GM19468 (cell line): Measurements from ENCODE around the gene STX10.

Experiments used
- ATAC-seq: cut with Tn5 transposase; IDR thresholded peaks from one replicate; pipeline ENCODE4 v1.9.1; 2021; ENCODE audit warnings: mild to moderate bottlenecking, moderate library complexity, moderate number of reproducible peaks; ENCODE audit not compliant: unreplicated experiment; ENCODE audit errors: extremely low read depth

Gene STX10

DNA sequence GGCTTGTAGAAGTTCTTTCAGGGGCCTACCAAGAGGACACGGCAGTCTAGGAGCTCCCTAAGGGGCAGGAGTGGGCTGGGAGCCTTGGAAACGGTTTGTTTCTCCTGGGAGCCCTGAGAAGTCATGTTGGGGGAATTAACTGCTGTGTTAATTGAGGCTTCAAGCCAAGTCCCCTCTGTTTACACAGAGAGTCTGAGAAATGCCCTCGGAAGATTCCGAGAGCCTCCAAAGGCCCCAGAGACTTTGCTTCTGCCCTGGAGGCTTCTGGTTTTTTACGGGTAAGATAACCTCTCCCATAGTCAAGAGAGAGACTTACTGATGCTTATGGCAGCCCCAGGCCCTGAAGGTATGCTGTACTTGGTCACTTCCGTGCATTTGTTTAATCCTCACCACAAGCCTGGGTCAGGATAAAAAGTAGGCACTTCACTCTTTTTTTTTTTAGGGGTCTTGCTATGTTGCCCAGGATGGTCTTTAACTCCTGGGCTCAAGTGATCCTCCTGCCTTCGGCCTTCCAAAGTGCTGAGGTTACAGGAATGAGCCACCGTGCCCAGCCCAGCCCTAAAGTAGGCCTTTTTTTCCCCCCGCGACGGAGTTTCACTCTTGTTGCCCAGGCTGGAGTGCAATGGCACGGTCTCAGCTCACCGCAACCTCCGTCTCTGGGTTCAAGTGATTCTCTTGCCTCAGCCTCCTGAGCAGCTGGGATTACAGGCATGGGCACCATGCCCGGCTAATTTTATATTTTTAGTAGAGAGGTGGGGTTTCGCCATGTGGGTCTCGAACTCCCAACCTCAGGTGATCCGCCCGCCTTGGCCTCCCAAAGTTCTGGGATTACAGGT is 15.2 kb upstream of the STX10 start:
- no peak for ATAC-seq

DNA sequence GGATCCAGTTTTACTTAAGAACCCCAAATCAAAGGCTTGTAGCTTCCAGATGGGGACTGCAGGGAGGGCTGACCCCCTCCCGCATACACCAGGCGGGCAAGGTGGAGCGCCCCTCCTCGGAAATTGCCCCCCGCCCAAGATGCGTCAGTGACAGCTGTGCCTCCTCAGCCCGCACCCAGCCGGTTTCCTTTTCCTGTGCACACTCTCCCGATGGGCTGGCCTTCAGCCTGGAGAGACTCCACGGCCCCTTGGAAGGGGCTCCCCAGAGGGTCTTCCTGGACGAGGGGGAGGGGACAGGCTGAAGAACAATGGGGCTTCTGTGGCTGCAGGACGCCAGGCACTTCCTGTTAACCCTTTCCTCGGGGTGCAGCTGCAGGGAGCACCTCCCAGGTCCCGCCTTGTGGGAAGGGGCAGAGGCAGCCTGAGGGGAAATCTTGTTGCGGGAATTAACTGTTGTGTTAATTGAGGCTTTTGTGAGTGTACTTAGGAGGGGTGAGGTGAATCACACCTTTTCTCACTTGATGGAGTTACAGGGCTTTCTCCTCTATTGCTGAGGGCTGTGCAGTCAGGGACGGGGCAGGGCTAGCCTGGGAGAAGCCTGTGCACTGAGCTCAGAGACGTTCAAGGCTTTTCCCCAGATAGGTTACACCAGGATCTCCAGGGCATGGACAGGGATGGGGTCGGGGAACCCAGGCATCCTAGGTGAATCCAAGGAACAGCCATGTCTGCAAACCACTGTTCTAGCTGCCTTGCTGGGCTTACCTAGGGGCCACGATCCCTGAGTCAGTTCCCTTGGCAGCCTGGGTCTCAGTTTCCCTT is 14.4 kb upstream of the STX10 start:
- no peak for ATAC-seq

DNA sequence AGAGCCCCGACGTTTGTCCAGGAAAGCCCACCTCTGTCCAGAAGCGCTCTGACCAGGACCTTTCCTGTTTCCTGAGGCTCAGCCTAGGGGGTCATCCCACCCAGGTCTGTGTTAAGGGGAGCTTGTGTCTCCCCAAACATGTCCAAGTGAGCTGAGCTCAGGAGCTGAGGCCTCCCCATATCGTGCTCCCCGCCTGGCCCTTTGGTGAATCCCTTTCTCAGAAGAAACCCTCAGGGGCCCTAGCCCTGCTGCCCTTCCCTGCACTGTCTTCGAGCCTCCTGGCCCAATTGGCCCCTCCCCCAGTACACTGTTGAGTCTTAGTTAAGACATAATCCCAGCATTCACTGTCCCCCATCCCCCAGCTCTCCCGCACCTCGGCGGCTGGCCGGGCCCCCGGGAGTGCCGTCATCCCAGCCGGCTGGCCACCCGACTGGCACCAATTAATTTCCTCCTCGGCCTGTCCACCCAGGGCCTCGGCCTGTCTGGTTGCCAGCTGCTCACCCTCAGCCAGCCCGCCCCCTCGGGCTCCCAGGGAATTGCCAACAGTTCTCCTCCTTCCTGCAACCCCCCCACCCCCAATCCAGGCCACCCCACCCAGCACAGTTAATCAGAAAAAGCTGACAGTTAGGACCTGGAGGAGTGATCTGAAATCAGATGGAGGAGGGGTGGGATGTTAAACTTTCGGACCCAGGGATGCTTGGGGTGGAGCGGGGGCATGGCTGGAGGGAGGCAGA is 13.6 kb upstream of the STX10 start:
- ATAC-seq: no peak

DNA sequence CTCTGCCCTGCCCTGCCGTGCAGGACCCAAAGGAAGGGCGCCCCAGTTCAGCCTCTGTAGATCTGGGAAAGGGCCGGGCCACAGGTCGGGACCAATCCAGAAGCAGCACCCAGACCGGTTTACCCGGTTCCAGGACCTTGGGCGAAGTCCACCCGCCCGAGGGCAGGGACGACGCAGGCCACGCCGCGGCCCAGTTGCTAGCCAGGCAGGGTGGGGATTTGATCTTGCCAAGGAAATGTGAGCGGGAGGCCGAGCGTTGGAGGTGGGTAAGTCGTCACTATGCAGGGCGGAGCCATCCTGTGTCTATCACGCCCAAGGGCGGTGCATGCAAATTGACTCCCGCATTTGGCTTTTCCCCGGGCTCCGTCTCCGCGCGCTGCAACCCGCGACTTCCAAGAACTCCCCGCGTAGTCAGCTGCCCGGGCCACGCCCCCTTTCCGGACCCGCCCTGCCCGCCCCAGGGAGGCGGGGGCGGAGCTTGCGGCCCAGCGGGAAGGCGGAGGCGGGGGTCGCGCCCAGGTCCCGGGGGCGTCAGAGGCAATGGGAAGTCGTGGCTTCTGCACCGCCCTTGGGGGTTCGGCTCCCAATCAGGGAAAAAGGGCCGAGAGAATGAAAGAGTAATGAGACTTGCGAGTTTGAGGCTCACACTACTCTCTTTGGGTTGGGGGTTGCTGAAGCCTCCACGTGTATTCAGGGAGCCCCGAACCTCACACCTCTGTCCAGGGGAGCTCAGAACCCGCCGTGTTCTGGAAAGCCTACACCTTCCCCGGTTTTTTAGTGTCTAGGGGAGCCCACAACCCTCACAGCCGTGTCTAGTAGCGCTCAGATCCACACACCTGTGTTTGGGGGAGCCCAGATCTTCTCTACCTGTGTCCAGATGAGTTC is 12.8 kb upstream of the STX10 start:
- no peak for ATAC-seq

DNA sequence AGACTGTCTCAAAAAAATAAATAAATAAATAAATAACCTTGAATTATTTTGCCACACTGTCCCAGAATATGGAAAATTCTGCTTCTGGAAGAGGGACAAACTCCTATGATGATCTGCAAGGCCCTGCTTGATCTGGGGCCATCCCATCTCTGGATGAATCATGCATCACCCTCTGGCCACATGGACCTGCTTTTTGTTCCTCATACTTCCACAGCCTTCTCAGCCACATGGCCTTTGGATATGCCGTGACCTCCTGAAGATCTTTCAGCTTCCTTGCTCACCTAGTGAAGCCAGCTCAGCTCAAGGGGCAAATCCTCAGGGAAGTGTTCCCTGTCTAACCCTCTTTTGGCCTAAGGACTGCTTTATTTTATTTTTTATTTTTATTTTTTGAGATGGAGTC is 10.4 kb upstream of the STX10 start:
- no peak for ATAC-seq

DNA sequence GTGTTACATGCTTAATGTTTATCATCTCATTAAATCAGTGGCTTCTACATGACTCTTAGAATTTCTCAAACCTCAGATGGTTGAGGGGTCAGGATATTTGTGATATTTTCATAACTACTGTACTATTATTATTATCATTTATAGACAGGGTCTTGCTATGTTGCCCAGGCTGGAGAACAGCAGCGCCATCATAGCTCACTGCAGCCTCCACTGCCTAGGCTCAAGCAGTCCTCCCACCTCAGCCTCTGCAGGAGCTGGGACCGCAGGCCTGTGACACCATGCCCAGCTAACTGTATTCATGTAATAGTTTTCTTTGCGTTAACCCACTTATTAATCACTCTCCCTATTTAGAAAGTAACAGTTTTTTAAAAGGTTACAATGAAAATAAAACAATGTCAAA is 9.5 kb upstream of the STX10 start:
- no peak for ATAC-seq

DNA sequence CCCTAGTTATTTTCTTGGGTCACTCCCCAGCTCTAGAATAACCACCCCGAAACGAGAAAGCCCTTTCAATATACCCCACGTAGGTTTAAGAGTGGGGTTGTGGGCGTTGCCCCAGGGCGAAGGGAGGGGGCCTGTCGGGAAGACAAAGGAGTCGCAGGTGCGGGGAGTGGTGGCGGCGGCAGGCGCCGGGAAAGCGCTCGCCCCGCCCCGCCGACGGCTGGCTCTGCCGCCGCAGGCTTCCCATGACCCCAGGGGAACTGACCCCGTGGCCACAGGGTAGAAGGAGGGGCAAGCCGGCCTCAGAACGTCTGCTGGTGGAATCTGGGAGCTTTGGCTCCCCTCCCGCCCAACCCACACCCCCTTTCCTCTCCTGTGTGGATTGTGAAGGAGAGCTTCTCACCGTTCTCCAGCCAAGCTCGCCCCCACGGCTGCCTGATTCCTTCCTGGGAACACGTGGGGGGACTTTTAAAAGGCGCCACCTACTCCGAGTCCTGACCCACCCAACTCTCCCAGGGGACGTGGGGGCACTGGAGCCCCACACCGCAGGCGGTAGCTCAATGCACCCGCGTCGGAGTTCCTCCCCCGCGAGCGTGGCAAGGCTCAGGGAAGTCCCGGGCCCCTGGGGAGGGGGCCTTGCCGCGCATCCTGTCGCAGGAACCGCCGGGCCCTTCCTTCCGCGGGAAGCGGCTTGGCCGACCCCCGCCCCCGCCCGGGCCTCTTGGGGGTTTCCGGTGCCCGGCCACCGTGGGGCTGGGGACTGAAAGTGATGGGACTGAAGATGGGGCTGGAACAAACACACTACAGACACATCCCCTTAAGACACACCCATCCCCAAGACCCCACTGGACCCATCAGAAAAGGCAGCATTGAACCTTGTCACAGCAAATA is 5.5 kb upstream of the STX10 start:
- ATAC-seq: no peak

DNA sequence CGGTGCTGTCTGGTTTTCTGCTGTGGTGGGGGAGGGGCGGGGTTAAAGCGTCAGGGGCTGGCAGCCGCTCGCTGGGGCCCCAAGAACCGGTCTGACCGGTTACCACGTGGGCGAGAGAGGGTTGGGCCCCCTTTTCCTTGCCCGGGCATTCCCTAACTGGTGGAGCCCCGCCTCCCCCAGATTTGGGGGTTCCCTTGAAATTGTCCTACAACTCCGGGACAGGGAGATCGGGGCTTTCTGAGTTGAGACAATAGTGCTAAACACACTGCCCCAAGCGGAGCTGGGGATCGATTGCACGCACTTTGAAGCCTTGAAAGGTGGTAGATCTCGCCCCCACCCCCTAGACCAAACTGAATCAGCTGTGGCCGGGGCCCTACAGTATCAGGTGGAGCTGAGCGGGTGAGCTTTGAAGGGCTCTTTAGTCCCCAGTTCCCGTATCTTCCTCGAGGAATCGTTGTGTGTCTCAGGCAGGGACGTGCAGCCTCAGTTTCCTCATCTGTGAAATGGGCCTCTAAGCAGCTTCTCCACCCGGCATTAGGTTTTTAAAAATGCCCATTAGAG is 4.8 kb upstream of the STX10 start:
- ATAC-seq: no peak

DNA sequence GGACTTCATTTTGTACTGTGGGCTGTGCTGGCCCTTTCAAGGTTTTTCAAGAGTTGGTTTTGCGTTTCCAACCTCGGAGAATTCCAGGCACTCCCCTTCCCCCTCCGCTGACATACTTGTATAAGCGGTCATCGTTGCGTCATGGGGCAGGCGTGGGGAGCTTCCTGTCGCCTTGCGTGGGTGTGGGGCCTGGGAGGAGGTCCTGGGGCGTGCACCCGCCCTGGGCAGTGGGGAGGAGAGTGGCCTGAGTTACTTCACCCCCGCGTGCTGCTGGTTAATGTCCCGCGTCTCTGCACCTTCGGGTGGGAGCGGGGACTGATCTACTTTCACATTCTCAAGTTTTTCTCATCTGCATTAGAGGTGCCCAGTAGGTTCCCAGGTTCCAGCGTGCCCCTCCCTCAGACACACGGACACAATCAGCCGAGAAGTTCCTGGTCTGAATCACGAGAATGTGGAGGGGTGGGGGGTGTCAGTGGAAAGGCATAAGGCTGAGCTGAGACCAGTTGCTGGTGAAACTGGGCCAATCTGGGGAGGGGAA is 4.1 kb upstream of the STX10 start:
- no peak for ATAC-seq

DNA sequence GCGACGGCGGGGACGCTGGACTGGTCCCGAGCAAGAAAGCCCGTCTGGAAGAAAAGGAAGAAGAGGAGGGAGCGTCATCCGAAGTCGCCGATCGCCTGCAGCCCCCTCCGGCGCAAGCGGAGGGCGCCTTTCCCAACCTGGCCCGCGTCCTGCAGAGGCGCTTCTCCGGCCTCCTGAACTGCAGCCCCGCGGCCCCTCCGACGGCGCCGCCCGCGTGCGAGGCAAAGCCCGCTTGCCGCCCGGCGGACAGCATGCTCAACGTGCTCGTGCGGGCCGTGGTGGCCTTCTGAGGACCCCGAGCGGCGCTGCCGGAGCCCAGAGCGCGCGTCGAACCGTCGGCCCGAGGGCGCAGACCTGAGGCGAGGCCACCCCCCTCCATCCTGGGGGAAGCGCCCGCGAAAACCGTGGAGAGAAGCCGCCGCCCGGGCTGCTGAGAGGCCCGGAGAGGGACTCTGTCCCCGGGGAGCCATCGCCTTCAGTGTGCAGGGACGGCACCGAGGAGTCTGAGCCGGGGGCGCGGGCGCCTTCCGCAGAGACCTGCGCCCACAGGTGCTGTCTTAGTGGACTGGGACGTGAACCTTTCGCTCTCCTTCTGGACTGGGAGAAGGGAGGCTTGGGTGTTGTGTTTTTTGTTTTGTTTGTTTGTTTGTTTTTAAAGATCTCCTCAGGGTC is 3.5 kb upstream of the STX10 start:
- ATAC-seq: no peak

DNA sequence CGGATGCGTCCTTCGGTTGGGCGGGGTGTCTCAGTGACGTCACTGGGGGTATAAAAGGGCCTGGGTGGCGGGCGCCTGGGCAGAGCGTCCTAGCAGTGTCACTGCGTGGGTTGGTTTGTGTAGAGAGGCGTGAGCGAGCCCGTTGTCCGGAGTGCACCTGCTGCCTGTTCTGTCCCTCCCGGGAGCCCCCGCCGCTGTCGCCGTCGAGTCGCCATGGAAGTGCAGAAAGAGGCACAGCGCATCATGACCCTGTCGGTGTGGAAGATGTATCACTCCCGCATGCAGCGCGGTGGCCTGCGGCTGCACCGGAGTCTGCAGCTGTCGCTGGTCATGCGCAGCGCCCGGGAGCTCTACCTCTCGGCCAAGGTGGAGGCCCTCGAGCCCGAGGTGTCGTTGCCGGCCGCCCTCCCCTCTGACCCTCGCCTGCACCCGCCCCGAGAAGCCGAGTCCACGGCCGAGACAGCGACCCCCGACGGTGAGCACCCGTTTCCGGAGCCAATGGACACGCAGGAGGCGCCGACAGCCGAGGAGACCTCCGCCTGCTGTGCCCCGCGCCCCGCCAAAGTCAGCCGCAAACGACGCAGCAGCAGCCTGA is 2.9 kb upstream of the STX10 start:
- no peak for ATAC-seq

DNA sequence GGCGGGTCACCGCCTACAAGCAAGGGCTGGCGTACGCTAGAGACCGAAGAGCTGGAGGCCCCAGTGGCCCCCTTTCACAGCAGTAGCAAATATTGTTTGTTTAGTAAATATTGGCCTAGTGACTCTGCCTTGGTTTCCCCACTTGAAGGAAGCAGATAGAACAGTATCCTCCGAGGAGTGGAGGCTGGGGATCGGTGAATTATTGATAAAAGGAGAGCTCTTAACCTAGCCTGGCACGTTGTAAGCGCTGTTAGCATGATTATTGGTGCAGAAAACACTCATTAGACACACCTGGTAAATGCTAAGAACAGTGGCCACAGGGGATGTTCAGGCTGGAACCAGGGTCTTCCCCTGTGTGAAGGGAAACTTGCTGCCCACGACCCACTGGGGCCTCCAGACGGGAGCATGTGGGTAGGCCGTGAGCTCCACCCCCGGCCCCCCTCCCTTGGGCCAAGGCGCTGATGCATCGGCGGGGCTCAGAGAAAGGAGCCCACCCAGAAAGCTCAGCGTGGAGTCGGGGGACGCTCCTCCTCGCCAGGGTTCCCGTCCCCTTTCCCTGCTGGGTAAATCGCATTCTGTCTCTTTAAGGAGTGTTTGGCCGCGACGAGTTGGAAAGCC is 2.3 kb upstream of the STX10 start:
- no peak for ATAC-seq

DNA sequence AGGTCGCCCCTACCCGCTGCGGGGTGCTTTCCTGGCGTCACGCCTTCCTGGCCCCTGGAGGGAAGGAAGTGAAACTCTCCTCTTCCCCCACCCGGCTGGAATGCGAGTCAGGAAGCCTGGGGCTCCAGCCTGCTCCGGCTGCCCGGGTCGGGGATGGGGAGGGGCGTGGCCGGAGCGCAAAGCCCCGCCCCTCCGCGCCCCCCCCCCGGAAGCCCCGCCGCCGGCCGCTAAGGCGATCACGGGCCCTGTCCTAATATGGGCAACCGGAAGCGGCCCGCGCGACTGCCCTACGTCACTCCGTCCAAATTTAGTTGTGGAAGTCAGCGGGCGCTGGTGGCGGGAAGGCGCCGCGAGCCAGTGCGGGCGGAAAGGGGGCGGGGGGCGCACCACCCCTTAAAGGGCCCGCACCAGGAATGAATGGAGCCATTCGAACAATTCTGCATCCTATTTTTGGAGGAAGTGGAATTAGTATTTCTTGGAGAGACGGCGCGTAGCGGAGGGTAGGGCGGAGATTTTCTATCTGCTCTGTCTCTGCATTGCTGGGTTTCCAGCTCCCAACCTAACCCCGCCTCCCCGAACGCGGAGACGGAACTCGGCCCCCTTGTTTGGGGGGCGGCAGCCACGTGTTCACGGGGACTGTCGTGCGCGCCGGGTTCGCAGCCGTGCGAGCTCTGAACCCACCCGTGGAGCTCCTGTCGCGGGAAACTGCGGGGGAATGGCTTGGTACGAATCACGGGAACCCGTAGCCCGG is 1.6 kb upstream of the STX10 start:
- no peak for ATAC-seq

DNA sequence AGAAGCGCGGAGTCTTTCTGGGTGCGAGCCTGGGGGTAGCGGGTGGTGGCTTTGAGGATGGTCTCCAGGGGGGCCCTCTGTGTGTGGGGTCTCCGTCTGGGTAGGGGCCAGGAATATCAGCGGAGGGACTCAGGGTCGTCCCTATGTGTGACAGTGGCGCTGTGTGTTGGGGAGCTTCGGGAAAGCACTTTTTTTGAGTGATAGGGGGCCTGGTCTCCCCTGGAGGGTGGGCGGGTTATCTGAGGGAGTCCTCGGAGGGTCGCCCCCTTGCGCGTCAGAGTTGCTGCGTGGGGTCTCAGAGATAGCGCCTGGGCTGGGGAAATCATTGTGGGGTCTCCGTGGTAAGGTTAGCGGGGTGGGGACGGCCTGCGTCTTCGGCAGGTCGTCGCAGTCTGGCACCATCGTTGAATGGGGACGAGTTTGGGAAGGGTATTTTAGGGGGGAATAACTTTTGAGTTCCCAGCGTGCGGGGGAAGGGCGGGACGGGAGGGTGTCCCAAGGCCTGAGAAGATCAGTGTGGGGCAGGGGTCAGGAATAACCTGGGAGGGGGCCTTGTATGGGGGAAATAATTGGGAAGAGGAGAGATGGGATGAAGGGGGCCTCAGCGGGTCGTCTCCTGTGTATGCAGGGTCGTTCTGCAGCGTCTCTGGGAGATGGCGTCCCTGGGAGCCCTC is 893 bp upstream of the STX10 start:
- no peak for ATAC-seq

DNA sequence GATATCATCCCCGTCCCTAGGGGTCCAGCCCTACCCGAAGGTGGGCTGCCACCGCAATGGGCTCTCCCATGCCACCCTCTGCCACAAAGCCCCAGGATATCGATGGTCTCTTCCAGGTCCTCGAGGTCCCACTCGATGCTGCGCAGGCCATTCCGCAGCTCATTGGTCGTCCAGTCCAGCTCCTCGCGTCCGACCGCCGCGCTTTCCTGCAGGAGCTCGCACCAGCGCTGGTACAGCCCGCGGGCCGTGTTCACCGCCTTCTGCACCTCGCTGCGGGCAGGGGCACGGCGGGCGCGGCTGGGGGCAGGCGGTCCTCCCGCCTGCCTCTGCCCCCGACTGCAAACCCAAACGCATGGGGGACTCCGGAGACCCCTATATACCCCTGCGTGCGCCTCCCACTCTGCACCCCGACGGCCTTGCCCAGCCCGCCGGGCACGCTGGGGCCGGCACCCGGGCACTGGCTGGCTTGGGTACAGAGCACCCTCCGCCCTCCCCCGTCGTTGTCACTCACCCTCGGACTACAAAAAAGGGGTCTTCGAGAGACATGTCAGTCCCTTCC is 468 bp downstream of the STX10 start:
- ATAC-seq: no peak
